GM12878 (cell line): ENCODE measurements around the gene INTS6. TPM values are rescaled to one million over a fixed set of nuclear protein-coding genes. Genes with fewer than 3 reads are reported as not detected.
A peak's percentile ranks its signal among the peaks of the same experiment; 100 is the strongest.

Experiments used
- ATF3 ChIP-seq: IDR thresholded peaks from 2 replicates; pipeline ENCODE4 v1.6.1; 2011; ENCODE audit warnings: low read depth, mild to moderate bottlenecking, low read length, moderate library complexity, borderline replicate concordance; ENCODE audit errors: extremely low read depth
- CBFB ChIP-seq: IDR thresholded peaks from 2 replicates; pipeline ENCODE4 v1.6.1; 2016; ENCODE audit warnings: antibody characterized with exemption, low read depth
- CTCF ChIP-seq, 3 experiments: IDR thresholded peaks in 2 of 3; conservative IDR thresholded peaks in 1 of 3; 2 replicates each; pipeline ENCODE4 v1.5.1; 2011; ENCODE audit warnings: low read depth in 3 of 3, low read length in 3 of 3, mild to moderate bottlenecking in 3 of 3, control low read depth in 2 of 3, moderate library complexity in 2 of 3, inconsistent platforms in 1 of 3, mixed read lengths in 1 of 3; ENCODE audit not compliant: control insufficient read depth in 2 of 3, insufficient read depth in 1 of 3; ENCODE audit errors: extremely low read depth in 1 of 3
- DPF2 ChIP-seq: fragments of 450-650 bp; IDR thresholded peaks from 2 replicates; pipeline ENCODE4 v1.6.1; 2017; ENCODE audit warnings: mild to moderate bottlenecking
- E4F1 ChIP-seq: fragments of 450-650 bp; IDR thresholded peaks from 2 replicates; pipeline ENCODE4 v1.6.1; 2018; ENCODE audit warnings: borderline replicate concordance, mild to moderate bottlenecking; ENCODE audit not compliant: partially characterized antibody
- GATAD2B ChIP-seq: fragments of 450-650 bp; conservative IDR thresholded peaks from 2 replicates; pipeline ENCODE4 v1.6.1; 2017; ENCODE audit warnings: low read depth, mild to moderate bottlenecking, moderate library complexity
- HDAC2 ChIP-seq: fragments of 200-600 bp; sonication (generic); IDR thresholded peaks from 2 replicates; pipeline ENCODE4 v1.6.1; 2017
- IKZF2 ChIP-seq, 2 experiments: fragments of 450-650 bp; IDR thresholded peaks; 2 replicates each; pipeline ENCODE4 v1.6.1; 2017; ENCODE audit warnings: mild to moderate bottlenecking in 2 of 2, moderate library complexity in 2 of 2
- IRF5 ChIP-seq: fragments of 450-650 bp; IDR thresholded peaks from 2 replicates; pipeline ENCODE4 v1.6.1; 2017; ENCODE audit warnings: borderline replicate concordance
- LARP7 ChIP-seq: fragments of 450-650 bp; IDR thresholded peaks from 2 replicates; pipeline ENCODE4 v1.6.1; 2017; ENCODE audit warnings: mild to moderate bottlenecking
- NR2C1 ChIP-seq: fragments of 450-650 bp; IDR thresholded peaks from 2 replicates; pipeline ENCODE4 v1.6.1; 2017; ENCODE audit warnings: antibody characterized with exemption, mild to moderate bottlenecking, moderate library complexity
- POLR2AphosphoS2 ChIP-seq: IDR thresholded peaks from 2 replicates; pipeline ENCODE4 v1.6.1; 2011; ENCODE audit warnings: low read depth, mild to moderate bottlenecking, low read length, improper control_type of control experiment, moderate library complexity
- RAD21 ChIP-seq: IDR thresholded peaks from 2 replicates; pipeline ENCODE4 v1.6.1; 2011; ENCODE audit warnings: mild to moderate bottlenecking, low read depth, low read length, moderate library complexity; ENCODE audit not compliant: insufficient read depth
- RUNX3 ChIP-seq: IDR thresholded peaks from 2 replicates; pipeline ENCODE4 v1.6.1; 2012; ENCODE audit warnings: low read length, inconsistent platforms
- SMAD1 ChIP-seq: fragments of 450-650 bp; IDR thresholded peaks from 2 replicates; pipeline ENCODE4 v1.6.1; 2018; ENCODE audit warnings: mild to moderate bottlenecking, low read depth; ENCODE audit not compliant: partially characterized antibody
- SUPT20H ChIP-seq: IDR thresholded peaks from 2 replicates; pipeline ENCODE4 v1.6.1; 2011; ENCODE audit warnings: low read depth, mild to moderate bottlenecking, low read length, moderate library complexity, borderline replicate concordance; ENCODE audit not compliant: control insufficient read depth
- SUZ12 ChIP-seq: fragments of 200-600 bp; sonication (generic); IDR thresholded peaks from one replicate; pipeline ENCODE4 v1.6.1; 2018; ENCODE audit warnings: antibody characterized with exemption, mild to moderate bottlenecking; ENCODE audit not compliant: unreplicated experiment
- ZBTB4 ChIP-seq: fragments of 450-650 bp; formaldehyde crosslinking; IDR thresholded peaks from 2 replicates; pipeline ENCODE4 v1.4.0; 2022; ENCODE audit warnings: mild to moderate bottlenecking, moderate library complexity
- ZNF384 ChIP-seq: IDR thresholded peaks from 2 replicates; pipeline ENCODE4 v1.6.1; 2012; ENCODE audit warnings: low read depth, mild to moderate bottlenecking, low read length, improper control_type of control experiment, borderline replicate concordance
- polyA plus RNA-seq, 11 experiments: library from polyadenylated mRNA; depleted of rRNA in 4 of 11; unstranded in 6 of 11; stranded (reverse) in 5 of 11; fragments of >200 nt; fragmentation: Nextera tagmentation in 4 of 11; fragmentation: Illumina TruSeq in 1 of 11; extraction: Ambion mirVana in 4 of 11; extraction: Trizol in 1 of 11; gene quantifications; 1 replicate in 1 of 11; 2 replicates in 10 of 11; pipeline versions ENCODE4 v1.2.1 to v1.2.3, GENCODE V29; 2011 to 2016; ENCODE audit warnings: inconsistent platforms in 2 of 11, missing spikeins in 2 of 11, low read depth in 1 of 11
- total RNA-seq, 4 experiments: library from RNA; depleted of rRNA in 3 of 4; stranded (reverse); fragments of >200 nt in 3 of 4; fragmentation: Illumina TruSeq in 1 of 4; extraction: Trizol in 1 of 4; gene quantifications; 2 replicates each; pipeline versions ENCODE4 v1.2.1 to v1.2.3, GENCODE V29; 2013 to 2021

The INTS6 gene
- total and polyA plus RNA-seq, 10 of the 15 experiments (the other 5 are each of a cell fraction or from before 2014, with no cell fraction given) = 7.2 to 57.7 (median 30.9) TPM

GRCh38 chr13:51452361-51453206, at the start of gene INTS6 (continued):
- no peak for TF ChIP-seq IRF5
- TF ChIP-seq CTCF (IDR thresholded peaks at IDR 0.05 in 2 of 3, conservative IDR thresholded peaks at IDR 0.05 in 1 of 3; ENCODE audit: control insufficient read depth in 2 of 3, extremely low read depth in 1 of 3, insufficient read depth in 1 of 3, low read depth in 3 of 3, low read length in 3 of 3) = no peak
- TF ChIP-seq ZBTB4 (CRISPR knock-in tag) = no peak
- TF ChIP-seq E4F1 = no peak
- peak in 1 of 2 experiments; percentile 33; a peak in 1 of 4 replicates for TF ChIP-seq IKZF2 (IDR thresholded peaks at IDR 0.05)
- peak; percentile 98 for TF ChIP-seq SMAD1
- TF ChIP-seq ZNF384 = no peak
- TF ChIP-seq SUPT20H = no peak
- TF ChIP-seq LARP7 = 0 out of 2 replicates have a peak, but pooled peaks have one; percentile 33
- TF ChIP-seq RAD21 = no peak
- peak; percentile 40 for TF ChIP-seq DPF2
- no peak for TF ChIP-seq HDAC2
- peak; percentile 60; the same call in 1 of the 2 replicates for TF ChIP-seq ATF3
- peak; percentile 100 for TF ChIP-seq POLR2AphosphoS2
- no peak for TF ChIP-seq NR2C1
- no peak; the same call in 1 of the 2 replicates for TF ChIP-seq GATAD2B
- TF ChIP-seq SUZ12 = no peak
- peak; percentile 48 for TF ChIP-seq RUNX3
- peak; percentile 99 for TF ChIP-seq CBFB
